ENCODE results near the gene MAP1LC3B.
"Not testable (repeated sequence)": the region's sequence is repeated elsewhere in the genome, so short reads cannot be mapped to it uniquely, and the experiment has no call there.

MAP1LC3B gene

GRCh38 chr16:87388818-87389134 is 3.4 kb upstream of the MAP1LC3B start:
- DNase-seq (ENCODE audit: insufficient read length, low spot score) (no peak), FAIRE-seq (no peak)
- TF ChIP-seq SPI1 (IDR thresholded peaks at IDR 0.05; ENCODE audit: low read depth, low read length) (no peak), PAX5 (IDR thresholded peaks at IDR 0.05; ENCODE audit: insufficient read depth, low read length, severe bottlenecking) (no peak), TAF1 (IDR thresholded peaks at IDR 0.05; ENCODE audit: low read depth, low read length) (no peak), POLR2AphosphoS5 (IDR thresholded peaks at IDR 0.05; ENCODE audit: low read depth, low read length) (no peak), POU2F2 (IDR thresholded peaks at IDR 0.05; ENCODE audit: low read depth, low read length) (no peak), POLR2A (IDR thresholded peaks at IDR 0.05; ENCODE audit: low read depth, low read length) (no peak)

DNA sequence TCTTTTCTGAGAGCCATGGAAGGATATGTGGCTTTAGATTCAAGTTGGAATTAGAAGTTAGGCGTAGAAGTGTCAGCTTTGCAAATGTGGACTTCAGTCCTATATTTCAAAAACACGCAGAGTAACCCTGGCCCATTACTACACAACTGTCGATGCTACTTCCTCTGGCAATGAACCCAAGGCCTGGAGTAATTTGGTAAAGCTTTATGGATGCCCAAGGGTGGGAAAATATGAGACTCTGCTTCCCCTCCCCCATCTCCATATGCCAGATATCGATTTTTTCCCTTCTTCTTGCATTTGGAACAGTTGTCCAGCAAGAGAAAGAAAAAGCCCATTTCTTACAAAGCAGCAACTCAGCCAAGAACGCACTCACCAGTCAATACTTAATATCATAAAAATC is 2.9 kb upstream of the MAP1LC3B start:
- TF ChIP-seq PAX5 (IDR thresholded peaks at IDR 0.05; ENCODE audit: insufficient read depth, low read length, severe bottlenecking), result no peak
- no peak for TF ChIP-seq POLR2A (IDR thresholded peaks at IDR 0.05; ENCODE audit: low read depth, low read length)
- no peak for TF ChIP-seq TAF1 (IDR thresholded peaks at IDR 0.05; ENCODE audit: low read depth, low read length)
- no peak for TF ChIP-seq POLR2AphosphoS5 (IDR thresholded peaks at IDR 0.05; ENCODE audit: low read depth, low read length)
- no peak for TF ChIP-seq POU2F2 (IDR thresholded peaks at IDR 0.05; ENCODE audit: low read depth, low read length)
- no peak for TF ChIP-seq SPI1 (IDR thresholded peaks at IDR 0.05; ENCODE audit: low read depth, low read length)
- DNase-seq (ENCODE audit: insufficient read length, low spot score) (no peak), FAIRE-seq (no peak)

DNA sequence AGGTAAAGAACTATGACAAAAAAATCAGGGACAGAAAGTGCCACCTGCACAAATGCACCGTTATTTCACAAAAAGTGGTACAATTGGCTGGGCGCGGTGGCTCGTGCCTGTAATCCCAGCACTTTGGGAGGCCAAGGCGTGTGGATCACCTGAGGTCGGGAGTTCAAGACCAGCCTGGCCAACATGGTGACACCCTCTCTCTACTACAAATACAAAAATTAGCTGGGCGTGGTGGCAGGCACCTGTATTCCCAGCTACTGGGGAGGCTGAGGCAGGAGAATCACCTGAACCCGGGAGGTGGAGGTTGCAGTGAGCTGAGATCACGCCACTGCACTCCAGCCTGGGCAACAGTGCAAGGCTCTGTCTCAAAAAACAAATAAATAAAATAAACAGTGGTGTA is 2.2 kb upstream of the MAP1LC3B start:
- DNase-seq (ENCODE audit: insufficient read length, low spot score); FAIRE-seq: not testable (repeated sequence)

- no peak for DNase-seq (ENCODE audit: insufficient read length, low spot score)
- no peak for FAIRE-seq
- TF ChIP-seq PAX5 (IDR thresholded peaks at IDR 0.05; ENCODE audit: insufficient read depth, low read length, severe bottlenecking) (no peak), SPI1 (IDR thresholded peaks at IDR 0.05; ENCODE audit: low read depth, low read length) (no peak), POU2F2 (IDR thresholded peaks at IDR 0.05; ENCODE audit: low read depth, low read length) (no peak), POLR2AphosphoS5 (IDR thresholded peaks at IDR 0.05; ENCODE audit: low read depth, low read length) (no peak), POLR2A (IDR thresholded peaks at IDR 0.05; ENCODE audit: low read depth, low read length) (no peak), TAF1 (IDR thresholded peaks at IDR 0.05; ENCODE audit: low read depth, low read length) (no peak)
Observed at GRCh38 chr16:87390641-87391323, 1.4 kb upstream of the MAP1LC3B start.

DNA sequence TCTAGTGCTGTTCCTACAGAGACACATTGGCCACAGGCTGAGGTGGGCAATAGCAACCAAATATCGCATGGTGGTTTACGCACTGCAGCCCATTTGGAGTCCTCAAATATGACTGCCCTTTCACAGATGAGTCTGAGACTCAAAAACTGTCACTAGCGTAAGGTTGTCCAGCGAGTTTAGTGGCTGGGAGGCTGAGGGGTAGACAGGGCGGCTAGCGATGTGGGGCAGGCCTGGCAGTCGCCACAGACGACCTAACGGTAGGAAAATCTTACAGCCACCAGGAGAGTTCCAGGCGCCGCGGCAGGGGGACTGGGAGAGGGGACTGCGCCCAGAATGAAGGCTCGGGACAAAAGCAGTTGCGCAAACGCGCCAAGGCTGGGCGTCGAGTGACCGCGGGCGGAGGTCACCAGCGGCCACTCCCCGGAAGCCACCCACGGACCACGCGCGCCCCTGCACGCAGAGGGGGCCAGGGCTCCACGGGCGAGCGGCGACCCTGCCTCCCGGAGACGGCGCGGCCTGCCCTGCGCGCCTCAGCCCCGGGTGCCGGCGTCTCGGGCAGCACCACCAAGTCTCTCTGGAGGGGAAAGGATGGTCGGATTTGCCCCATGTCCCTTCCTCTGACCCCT is 699 bp upstream of the MAP1LC3B start:
- DNase-seq (ENCODE audit: insufficient read length, low spot score) (no peak), FAIRE-seq (no peak)
- no peak for TF ChIP-seq SPI1 (IDR thresholded peaks at IDR 0.05; ENCODE audit: low read depth, low read length)
- TF ChIP-seq PAX5 (IDR thresholded peaks at IDR 0.05; ENCODE audit: insufficient read depth, low read length, severe bottlenecking), result no peak
- no peak for TF ChIP-seq POLR2A (IDR thresholded peaks at IDR 0.05; ENCODE audit: low read depth, low read length)
- TF ChIP-seq TAF1 (IDR thresholded peaks at IDR 0.05; ENCODE audit: low read depth, low read length), result no peak
- TF ChIP-seq POLR2AphosphoS5 (IDR thresholded peaks at IDR 0.05; ENCODE audit: low read depth, low read length), result no peak
- no peak for TF ChIP-seq POU2F2 (IDR thresholded peaks at IDR 0.05; ENCODE audit: low read depth, low read length)

DNA sequence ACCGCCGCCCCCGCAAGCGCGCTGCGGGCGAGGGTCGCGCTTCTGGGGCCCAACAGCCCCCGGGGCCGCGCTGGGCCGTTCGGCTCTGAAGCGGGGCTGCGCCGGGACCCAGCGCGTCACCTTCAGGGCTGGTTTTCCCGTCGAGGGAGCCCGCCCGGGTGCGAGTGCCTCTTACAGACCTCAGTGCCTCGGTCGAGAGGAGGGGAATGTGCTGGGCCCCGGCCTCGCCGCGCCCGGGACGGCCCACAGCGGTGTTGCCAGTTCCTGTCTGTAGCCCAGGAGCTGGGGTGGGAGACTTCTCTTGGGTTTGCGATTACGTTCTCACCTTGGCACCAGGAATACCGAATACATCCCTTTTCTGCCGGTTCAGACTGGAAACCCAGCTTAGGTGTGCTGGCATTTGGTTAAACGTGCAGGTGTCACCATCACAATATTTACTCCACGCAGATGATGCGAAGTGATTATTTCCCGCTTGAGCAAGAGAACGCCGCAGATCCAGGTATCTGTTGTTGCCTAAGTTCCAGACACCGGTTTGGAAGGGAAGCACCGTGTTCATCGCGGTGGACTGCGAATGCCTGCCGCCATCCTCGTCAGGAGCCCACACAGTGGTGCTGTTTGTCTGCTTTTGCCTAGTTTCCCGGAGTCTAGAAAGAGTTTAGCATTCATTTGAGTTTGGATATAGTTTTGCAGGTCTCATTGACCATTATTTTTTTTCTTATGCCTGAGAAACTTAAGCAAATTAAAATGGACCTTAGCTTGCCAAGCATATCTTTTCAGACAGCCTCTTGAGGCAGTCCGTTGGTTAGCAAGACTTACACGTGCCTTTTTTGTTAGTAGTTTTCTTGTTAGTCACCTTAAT is 914 bp downstream of the MAP1LC3B start:
- peak; percentile 13 for FAIRE-seq

GRCh38 chr16:87393680-87394055 is 1.5 kb downstream of the MAP1LC3B start:
- no peak for FAIRE-seq

More for the DNA sequence above, 914 bp downstream of the MAP1LC3B start:
- TF ChIP-seq POLR2A (IDR thresholded peaks at IDR 0.05; ENCODE audit: low read depth, low read length) (no peak), PAX5 (IDR thresholded peaks at IDR 0.05; ENCODE audit: insufficient read depth, low read length, severe bottlenecking) (no peak), POLR2AphosphoS5 (IDR thresholded peaks at IDR 0.05; ENCODE audit: low read depth, low read length) (no peak), SPI1 (IDR thresholded peaks at IDR 0.05; ENCODE audit: low read depth, low read length) (0 out of 2 replicates have a peak, but pooled peaks have one; percentile 7), TAF1 (IDR thresholded peaks at IDR 0.05; ENCODE audit: low read depth, low read length) (0 out of 2 replicates have a peak, but pooled peaks have one; percentile 30), POU2F2 (IDR thresholded peaks at IDR 0.05; ENCODE audit: low read depth, low read length) (no peak)
- DNase-seq (ENCODE audit: insufficient read length, low spot score), result no peak

GRCh38 chr16:87395181-87395842 is 3.2 kb downstream of the MAP1LC3B start:
- no peak for FAIRE-seq
- no peak for TF ChIP-seq POU2F2 (IDR thresholded peaks at IDR 0.05; ENCODE audit: low read depth, low read length)
- no peak for DNase-seq (ENCODE audit: insufficient read length, low spot score)

More at GRCh38 chr16:87393680-87394055, 1.5 kb downstream of the MAP1LC3B start:
- TF ChIP-seq POU2F2 (IDR thresholded peaks at IDR 0.05; ENCODE audit: low read depth, low read length), result no peak
- no peak for TF ChIP-seq PAX5 (IDR thresholded peaks at IDR 0.05; ENCODE audit: insufficient read depth, low read length, severe bottlenecking)
- no peak for DNase-seq (ENCODE audit: insufficient read length, low spot score)

- peak; percentile 74 for TF ChIP-seq POLR2AphosphoS5 (IDR thresholded peaks at IDR 0.05; ENCODE audit: low read depth, low read length)
- no peak for TF ChIP-seq POLR2A (IDR thresholded peaks at IDR 0.05; ENCODE audit: low read depth, low read length)
- no peak for TF ChIP-seq POU2F2 (IDR thresholded peaks at IDR 0.05; ENCODE audit: low read depth, low read length)
- DNase-seq (ENCODE audit: insufficient read length, low spot score) (no peak), FAIRE-seq (no peak)
Observed at GRCh38 chr16:87404764-87405625, 12.9 kb downstream of the MAP1LC3B start.

Data from GM12891 (cell line).